CD4-positive, alpha-beta memory T cell (primary cell): ENCODE measurements around the gene COMMD6. TPM values are rescaled to one million over a fixed set of nuclear protein-coding genes. Genes with fewer than 3 reads are reported as not detected.

Experiments used
- CTCF ChIA-PET: fragments of 350-600 bp; sonication (Branson Sonifier 250); formaldehyde crosslinking; loops from one replicate; lab custom pipeline; 2021; ENCODE audit warnings: inconsistent platforms; ENCODE audit not compliant: partially characterized antibody; lab: Charles Lee
- POLR2A ChIA-PET: fragments of 350-600 bp; sonication (Branson Sonifier 250); formaldehyde crosslinking; loops from one replicate; lab custom pipeline; 2021; ENCODE audit not compliant: partially characterized antibody; lab: Charles Lee
- DNase-seq, 5 donors: peaks; one replicate each; pipeline versions ENCODE4 v3.0.0 to v3.0.0-alpha.2; 2020 to 2022; ENCODE audit warnings: mixed read lengths in 1 of 5
- H3K27ac ChIP-seq: one replicate; pipeline ENCODE4 v1.7.0; 2013; ENCODE audit warnings: low read depth, low read length
- H3K27me3 ChIP-seq: 2 replicates; pipeline ENCODE4 v1.7.0; 2013; ENCODE audit warnings: mild to moderate bottlenecking, low read length, moderate library complexity; ENCODE audit not compliant: insufficient read depth
- H3K36me3 ChIP-seq: 2 replicates; pipeline ENCODE4 v1.7.0; 2013; ENCODE audit warnings: mild to moderate bottlenecking, low read length, moderate library complexity; ENCODE audit not compliant: insufficient read depth
- H3K4me1 ChIP-seq: 2 replicates; pipeline ENCODE4 v1.7.0; 2013; ENCODE audit warnings: mild to moderate bottlenecking, low read length, moderate library complexity; ENCODE audit not compliant: insufficient read depth
- H3K4me3 ChIP-seq, 2 donors: one replicate each; pipeline ENCODE4 v1.7.0; 2013; ENCODE audit warnings: low read length in 2 of 2, mild to moderate bottlenecking in 1 of 2
- H3K9me3 ChIP-seq, 2 donors: one replicate each; pipeline ENCODE4 v1.7.0; 2013; ENCODE audit warnings: low read length in 2 of 2, control low read depth in 1 of 2; ENCODE audit not compliant: control insufficient read depth in 1 of 2
- H3K27ac Mint-ChIP-seq, 7 donors: one replicate each; pipeline ENCODE4 v1.8.0; 2020 to 2021; ENCODE audit warnings: mixed read lengths in 7 of 7, mild to moderate bottlenecking in 6 of 7, inconsistent platforms in 3 of 7, moderate library complexity in 3 of 7
- H3K27me3 Mint-ChIP-seq, 2 donors: one replicate each; pipeline ENCODE4 v1.8.0; 2020 to 2021; ENCODE audit warnings: mixed read lengths in 2 of 2
- H3K36me3 Mint-ChIP-seq, 2 donors: one replicate each; pipeline ENCODE4 v1.8.0; 2020 to 2021; ENCODE audit warnings: mixed read lengths in 2 of 2, inconsistent platforms in 1 of 2, mild to moderate bottlenecking in 1 of 2
- H3K4me1 Mint-ChIP-seq, 4 donors: one replicate each; pipeline ENCODE4 v1.8.0; 2020 to 2021; ENCODE audit warnings: mixed read lengths in 4 of 4, mild to moderate bottlenecking in 1 of 4
- H3K4me3 Mint-ChIP-seq, 8 donors: one replicate each; pipeline ENCODE4 v1.8.0; 2020 to 2021; ENCODE audit warnings: mixed read lengths in 8 of 8, mild to moderate bottlenecking in 7 of 8, moderate library complexity in 6 of 8, inconsistent platforms in 3 of 8
- H3K9me3 Mint-ChIP-seq, 8 donors: one replicate each; pipeline ENCODE4 v1.8.0; 2020 to 2021; ENCODE audit warnings: mixed read lengths in 8 of 8, mild to moderate bottlenecking in 5 of 8, inconsistent platforms in 3 of 8, moderate library complexity in 1 of 8
- intact Hi-C: fragments of 100-400 bp; cut with micrococcal nuclease; formaldehyde crosslinking; loops from one replicate; pipeline ENCODE4 v1.15.1; 2023
- polyA plus RNA-seq, 2 donors: library from polyadenylated mRNA; unstranded; fragments of 300-500 nt; fragmentation: Illumina TruSeq; gene quantifications; one replicate each; pipeline ENCODE4 v1.2.3, GENCODE V29; 2021
- total RNA-seq, 2 experiments: library from RNA; stranded (reverse); gene quantifications; one replicate each; pipeline ENCODE4 v1.2.3, GENCODE V29; 2021

Gene COMMD6
- total RNA-seq (100 to 1,000 TPM; 227 to 254 TPM), polyA plus RNA-seq (100 to 1,000 TPM; 517 to 640 TPM)

- POLR2A ChIA-PET, result interaction anchor here (0.7 to 2.2 kb wide), 7 partner anchors 10 to 1454 kb away, joined by 3 to 13 read pairs (median 5); partner anchors contain the start of genes CLN5 and UCHL3
These were observed at the start of gene COMMD6 for GRCh38 chr13:75537401-75538365. Gene COMMD6, minus strand, starts transcription at chr13:75537841. Its CDS starts 36 bp downstream, at chr13:75537805.

GRCh38 chr13:75585153-75585552 lies 47.5 kb upstream of the COMMD6 start:
- CTCF ChIA-PET, result interaction anchor here (1.4 kb wide), 1 partner anchor 9 kb away, joined by 3 read pairs; no protein-coding TSS in a partner anchor

More at GRCh38 chr13:75537401-75538365, at the start of gene COMMD6:
- peak within 1 kb of the TSS; percentile 93 to 99 (median 96) for H3K4me3 Mint-ChIP-seq
- H3K27ac ChIP-seq, result peak within 1 kb of the TSS; percentile 78
- peak within 1 kb of the TSS; percentile 80 to 94 (median 92) for H3K27ac Mint-ChIP-seq
- H3K27me3 ChIP-seq, result no peaks in the 10 kb centered on the region
- H3K36me3 Mint-ChIP-seq, result peaks cover 14 to 22% of the 10 kb centered on the region in 2 donors
- H3K36me3 ChIP-seq, result no peaks in the 10 kb centered on the region
- H3K4me1 Mint-ChIP-seq, result peaks cover 25 to 52% (median 40%) of the 10 kb centered on the region in 4 donors
- H3K4me3 ChIP-seq, result peak within 1 kb of the TSS; percentile 96 to 98
- CTCF ChIA-PET, result interaction anchor here (0.9 to 2.0 kb wide), 6 partner anchors 9 to 211 kb away, joined by 3 to 7 read pairs (median 6); no protein-coding TSS in a partner anchor
- H3K9me3 ChIP-seq, result no peaks in the 10 kb centered on the region
- H3K27me3 Mint-ChIP-seq, result no peaks in the 10 kb centered on the region
- H3K4me1 ChIP-seq, result peaks cover 50% of the 10 kb centered on the region
- peaks cover 0 to 2% (median 0%) of the 10 kb centered on the region in 8 donors for H3K9me3 Mint-ChIP-seq
- intact Hi-C loops, result loop anchor here (1.0 kb wide), 1 partner anchor 12 kb away; the partner anchor contains the start of gene UCHL3
- peak; percentile 66 to 77 (median 69) for DNase-seq

GRCh38 chr13:75583091-75583490 lies 45.5 kb upstream of the COMMD6 start:
- H3K4me3 Mint-ChIP-seq, result no peak overlapping the region
- POLR2A ChIA-PET, result no interaction called here
- H3K36me3 Mint-ChIP-seq, result peaks cover 45 to 59% of the 10 kb centered on the region in 2 donors
- peaks cover 0 to 16% (median 5%) of the 10 kb centered on the region in 8 donors for H3K9me3 Mint-ChIP-seq
- Histone ChIP-seq H3K4me1 (no peaks in the 10 kb centered on the region), H3K4me3 (no peak overlapping the region), H3K27ac (no peak overlapping the region), H3K36me3 (no peaks in the 10 kb centered on the region), H3K27me3 (no peaks in the 10 kb centered on the region), H3K9me3 (peaks cover 0 to 5% of the 10 kb centered on the region in 2 donors)
- no peaks in the 10 kb centered on the region for H3K27me3 Mint-ChIP-seq
- H3K27ac Mint-ChIP-seq, result no peak overlapping the region
- CTCF ChIA-PET, result no interaction called here
- intact Hi-C loops, result no loop called here
- H3K4me1 Mint-ChIP-seq, result peaks cover 0 to 6% (median 2%) of the 10 kb centered on the region in 4 donors
- no peak for DNase-seq

More at GRCh38 chr13:75585153-75585552, 47.5 kb upstream of the COMMD6 start:
- no peaks in the 10 kb centered on the region for H3K27me3 ChIP-seq
- Mint-ChIP-seq H3K27me3 (no peaks in the 10 kb centered on the region), H3K27ac (no peak overlapping the region), H3K4me1 (peaks cover 0 to 5% (median 1%) of the 10 kb centered on the region in 4 donors), H3K36me3 (peaks cover 60% of the 10 kb centered on the region in 2 donors), H3K4me3 (no peak overlapping the region), H3K9me3 (peaks cover 2 to 16% (median 5%) of the 10 kb centered on the region in 8 donors)
- intact Hi-C loops, result no loop called here
- no peak for DNase-seq
- no peak overlapping the region for H3K27ac ChIP-seq
- H3K36me3 ChIP-seq, result no peaks in the 10 kb centered on the region
- H3K9me3 ChIP-seq, result peaks cover 0 to 5% of the 10 kb centered on the region in 2 donors
- POLR2A ChIA-PET, result no interaction called here
- H3K4me1 ChIP-seq, result no peaks in the 10 kb centered on the region
- no peak overlapping the region for H3K4me3 ChIP-seq

- no peaks in the 10 kb centered on the region for H3K27me3 Mint-ChIP-seq
- Histone ChIP-seq H3K4me1 (no peaks in the 10 kb centered on the region), H3K27ac (no peak overlapping the region), H3K4me3 (no peak overlapping the region), H3K9me3 (peaks cover 0 to 5% of the 10 kb centered on the region in 2 donors), H3K36me3 (no peaks in the 10 kb centered on the region), H3K27me3 (no peaks in the 10 kb centered on the region)
- H3K4me1 Mint-ChIP-seq, result peaks cover 4 to 9% (median 6%) of the 10 kb centered on the region in 4 donors
- H3K36me3 Mint-ChIP-seq, result peaks cover 44 to 59% of the 10 kb centered on the region in 2 donors
- intact Hi-C loops, result no loop called here
- H3K4me3 Mint-ChIP-seq, result no peak overlapping the region
- ChIA-PET POLR2A (no interaction called here), CTCF (no interaction called here)
- DNase-seq, result no peak
- H3K27ac Mint-ChIP-seq, result no peak overlapping the region
- H3K9me3 Mint-ChIP-seq, result peaks cover 0 to 16% (median 5%) of the 10 kb centered on the region in 8 donors
These were observed 44.4 kb upstream of the COMMD6 start for GRCh38 chr13:75581874-75582640.

- H3K4me3 ChIP-seq, result no peak overlapping the region
- H3K27ac Mint-ChIP-seq, result peak overlapping the region in 1 of 7 donors; percentile 57
These were observed 41.9 kb upstream of the COMMD6 start for GRCh38 chr13:75579529-75579928.

GRCh38 chr13:75569576-75569975 lies 31.9 kb upstream of the COMMD6 start:
- no peak overlapping the region for H3K27ac Mint-ChIP-seq
- Histone ChIP-seq H3K9me3 (no peaks in the 10 kb centered on the region), H3K4me3 (no peak overlapping the region), H3K27ac (no peak overlapping the region), H3K4me1 (no peaks in the 10 kb centered on the region), H3K36me3 (peaks cover 16% of the 10 kb centered on the region), H3K27me3 (no peaks in the 10 kb centered on the region)
- H3K4me3 Mint-ChIP-seq, result no peak overlapping the region
- ChIA-PET CTCF (no interaction called here), POLR2A (no interaction called here)
- no peaks in the 10 kb centered on the region for H3K27me3 Mint-ChIP-seq
- peaks cover 66 to 68% of the 10 kb centered on the region in 2 donors for H3K36me3 Mint-ChIP-seq
- peaks cover 0 to 2% (median 0%) of the 10 kb centered on the region in 8 donors for H3K9me3 Mint-ChIP-seq
- intact Hi-C loops, result no loop called here
- H3K4me1 Mint-ChIP-seq, result peaks cover 0 to 5% (median 4%) of the 10 kb centered on the region in 4 donors
- no peak for DNase-seq

More at GRCh38 chr13:75579529-75579928, 41.9 kb upstream of the COMMD6 start:
- DNase-seq, result no peak
- H3K36me3 Mint-ChIP-seq, result peaks cover 49 to 52% of the 10 kb centered on the region in 2 donors
- peaks cover 0 to 9% (median 3%) of the 10 kb centered on the region in 8 donors for H3K9me3 Mint-ChIP-seq
- H3K4me3 Mint-ChIP-seq, result no peak overlapping the region
- ChIA-PET POLR2A (no interaction called here), CTCF (no interaction called here)
- peaks cover 1 to 6% (median 4%) of the 10 kb centered on the region in 4 donors for H3K4me1 Mint-ChIP-seq
- H3K27ac ChIP-seq, result no peak overlapping the region
- intact Hi-C loops, result no loop called here
- peaks cover 0 to 3% of the 10 kb centered on the region in 2 donors for H3K9me3 ChIP-seq
- no peaks in the 10 kb centered on the region for H3K36me3 ChIP-seq
- no peaks in the 10 kb centered on the region for H3K27me3 ChIP-seq
- no peaks in the 10 kb centered on the region for H3K27me3 Mint-ChIP-seq
- H3K4me1 ChIP-seq, result no peaks in the 10 kb centered on the region
